Measurements from ENCODE around the gene RNF150.
"Not testable (repeated sequence)": the region's sequence is repeated elsewhere in the genome, so short reads cannot be mapped to it uniquely, and the experiment has no call there.

Gene RNF150

GRCh38 chr4:140816806-140817510 lies 316.3 kb downstream of the RNF150 start:
- DNase-seq (ENCODE audit: low spot score): no peak

- no peak for DNase-seq (ENCODE audit: low spot score)
Observed at GRCh38 chr4:140813804-140814203, 319.5 kb downstream of the RNF150 start.

GRCh38 chr4:140812916-140813315 lies 320.4 kb downstream of the RNF150 start:
- no peak for DNase-seq (ENCODE audit: low spot score)

DNA sequence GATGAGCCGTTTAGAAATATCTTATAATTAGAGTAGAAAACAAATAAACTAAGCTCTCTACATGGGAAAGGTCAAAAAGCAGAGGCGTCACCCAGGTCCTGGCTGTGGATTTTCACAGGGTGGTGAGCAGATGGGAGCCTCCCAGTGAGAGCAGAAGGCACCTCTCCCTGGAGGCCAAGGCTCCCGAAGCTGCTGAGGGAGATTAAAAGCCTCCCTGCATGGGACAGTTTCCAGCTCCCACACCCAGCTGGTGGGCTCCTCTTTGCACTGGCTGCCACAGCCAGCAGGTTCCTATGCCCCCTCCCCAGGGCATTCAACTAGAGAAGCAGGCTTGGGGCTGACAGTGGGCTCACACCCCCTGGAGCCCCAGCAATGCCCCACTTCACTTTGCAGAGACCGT lies 321.8 kb downstream of the RNF150 start:
- DNase-seq (ENCODE audit: low spot score): no peak

GRCh38 chr4:140810591-140811169 lies 322.6 kb downstream of the RNF150 start:
- DNase-seq (ENCODE audit: low spot score): not testable (repeated sequence)

Measured in CD4-positive, alpha-beta T cell treated with Interleukin-6 at 100 ng/mL for 8 hours (primary cell).